ENCODE data around the gene DAP3. TPM values are rescaled to one million over a fixed set of nuclear protein-coding genes. Genes with fewer than 3 reads are reported as not detected.

Gene DAP3
- total and polyA plus RNA-seq, 9 of the 15 experiments (the other 6 are each of a cell fraction or from before 2014, with no cell fraction given): 155 to 484 (median 298) TPM

- Histone ChIP-seq H3K4me3 (no peak overlapping the region), H3K36me3 (ENCODE audit: control insufficient read depth, insufficient read depth, low read length) (peaks cover 32% of the 10 kb centered on the region; the same call in 2 of the 3 replicates), H3K79me2 (ENCODE audit: control insufficient read depth, insufficient read depth, low read length) (no peaks in the 10 kb centered on the region), H3K27me3 (ENCODE audit: control insufficient read depth in 2 of 2, insufficient read depth in 2 of 2, low read length in 2 of 2) (no peaks in the 10 kb centered on the region), H3K9me1 (ENCODE audit: control insufficient read depth, insufficient read depth, low read length) (no peaks in the 10 kb centered on the region), H3K9ac (ENCODE audit: insufficient read depth in 1 of 2, low read depth in 2 of 2, low read length in 2 of 2) (no peak overlapping the region), H4K20me1 (replicated peaks; ENCODE audit: control insufficient read depth, insufficient read depth, low read length) (no peaks in the 10 kb centered on the region), H3K4me1 (replicated peaks in 1 of 2; ENCODE audit: control insufficient read depth in 2 of 2, insufficient read depth in 2 of 2, low read length in 2 of 2) (no peaks in the 10 kb centered on the region; a peak in 1 of 5 replicates), H3K4me2 (ENCODE audit: insufficient read depth, low read length) (no peak overlapping the region), H2AFZ (ENCODE audit: low read depth, low read length) (no peak overlapping the region), H3K9me3 (replicated peaks; ENCODE audit: control insufficient read depth, insufficient read depth, low read depth, low read length) (no peaks in the 10 kb centered on the region), H3K27ac (ENCODE audit: extremely low read depth, low read depth, low read length) (no peak overlapping the region)
- intact Hi-C loops (cut with micrococcal nuclease) (no loop called here), in situ Hi-C loops (cut with MboI) (no loop called here)
- no TSS peak for BruUV-seq (replicated peaks)
- DNase-seq (ENCODE audit: extremely low read depth in 1 of 4, low spot score in 3 of 4): no peak
- ChIA-PET CTCF (ENCODE audit: low intra/inter-chr PET ratio) (no interaction called here), POLR2A (no interaction called here)
- no peak for ATAC-seq
- WGBS (ENCODE audit: insufficient coverage, low coverage, missing lambda C conversion rate): 75% methylated on average over 8 of the region's 8 CpGs
- TF ChIP-seq POLR2G (IDR thresholded peaks at IDR 0.05; ENCODE audit: low read depth, low read length) (peak; percentile 17; the same call in 1 of the 2 replicates), NFIX (CRISPR knock-in tag; IDR thresholded peaks at IDR 0.05; ENCODE audit: low read depth) (no peak), SUPT5H (IDR thresholded peaks at IDR 0.05) (0 out of 2 replicates have a peak, but pooled peaks have one; percentile 13), TCF7 (IDR thresholded peaks at IDR 0.05; ENCODE audit: borderline replicate concordance) (no peak), CTBP1 (IDR thresholded peaks at IDR 0.05; ENCODE audit: borderline replicate concordance) (no peak), SIRT6 (IDR thresholded peaks at IDR 0.05; ENCODE audit: low read depth, low read length) (no peak), ZNF121 (CRISPR knock-in tag; conservative IDR thresholded peaks at IDR 0.05) (peak; percentile 75), POLR2A (conservative IDR thresholded peaks at IDR 0.05) (0 out of 2 replicates have a peak, but pooled peaks have one; percentile 2), HMG20B (CRISPR knock-in tag; IDR thresholded peaks at IDR 0.05) (no peak), SIX5 (IDR thresholded peaks at IDR 0.05; ENCODE audit: borderline replicate concordance in 1 of 2, insufficient read depth in 1 of 2, low read depth in 1 of 2, low read length in 2 of 2) (no peak)
- no peak for FAIRE-seq
Measured at GRCh38 chr1:155740995-155741394, 52.1 kb downstream of the DAP3 start.
